ENCODE measurements around the gene NUMBL.

DNA sequence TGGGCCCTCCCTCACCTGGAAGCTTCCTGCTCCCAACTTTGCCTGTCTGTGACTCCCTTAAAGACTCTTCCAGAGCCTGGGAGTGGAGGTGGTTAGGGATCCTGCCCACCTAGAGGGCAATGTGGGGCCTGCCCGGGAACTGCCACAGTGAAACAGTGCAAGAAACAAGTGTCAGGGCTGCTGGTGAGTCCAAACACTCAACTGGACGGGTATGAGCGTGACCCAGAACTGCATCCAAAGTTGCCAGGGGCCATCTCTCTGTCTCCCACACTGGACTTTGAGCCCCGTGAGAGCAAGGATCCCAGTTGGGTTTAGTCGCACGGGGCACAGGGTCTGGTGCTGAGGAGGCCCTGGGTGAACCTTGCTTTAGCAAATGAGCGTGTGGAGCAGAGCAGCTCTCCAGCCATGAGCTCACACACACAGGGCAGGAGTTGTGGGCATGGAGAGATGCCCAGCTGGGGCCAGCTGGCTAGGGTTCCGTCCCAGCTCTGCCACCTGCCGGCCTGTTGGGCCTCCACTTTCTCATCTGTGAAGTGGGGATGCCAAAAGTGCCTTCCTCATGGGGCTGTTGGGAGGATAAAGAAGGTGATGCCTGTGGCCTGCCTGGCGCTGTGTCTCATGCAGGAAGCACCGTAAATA lies 2.8 kb upstream of the NUMBL start:
- TF ChIP-seq CTCF (IDR thresholded peaks at IDR 0.05 in 4 of 5, conservative IDR thresholded peaks at IDR 0.05 in 1 of 5) (peak in 1 of 5 experiments; percentile 8), POLR2A (IDR thresholded peaks at IDR 0.05) (no peak)

Data from gastrocnemius medialis (tissue), 4 donors.